ENCODE results near the gene KLC1. TPM values are rescaled to one million over a fixed set of nuclear protein-coding genes. Genes with fewer than 3 reads are reported as not detected.
A peak's percentile ranks its signal among the peaks of the same experiment; 100 is the strongest.

KLC1 gene
- total and polyA plus RNA-seq, 2 of the 8 experiments (the other 6 are each of a cell fraction or from before 2014, with no cell fraction given): 84.6 to 134 TPM

DNA sequence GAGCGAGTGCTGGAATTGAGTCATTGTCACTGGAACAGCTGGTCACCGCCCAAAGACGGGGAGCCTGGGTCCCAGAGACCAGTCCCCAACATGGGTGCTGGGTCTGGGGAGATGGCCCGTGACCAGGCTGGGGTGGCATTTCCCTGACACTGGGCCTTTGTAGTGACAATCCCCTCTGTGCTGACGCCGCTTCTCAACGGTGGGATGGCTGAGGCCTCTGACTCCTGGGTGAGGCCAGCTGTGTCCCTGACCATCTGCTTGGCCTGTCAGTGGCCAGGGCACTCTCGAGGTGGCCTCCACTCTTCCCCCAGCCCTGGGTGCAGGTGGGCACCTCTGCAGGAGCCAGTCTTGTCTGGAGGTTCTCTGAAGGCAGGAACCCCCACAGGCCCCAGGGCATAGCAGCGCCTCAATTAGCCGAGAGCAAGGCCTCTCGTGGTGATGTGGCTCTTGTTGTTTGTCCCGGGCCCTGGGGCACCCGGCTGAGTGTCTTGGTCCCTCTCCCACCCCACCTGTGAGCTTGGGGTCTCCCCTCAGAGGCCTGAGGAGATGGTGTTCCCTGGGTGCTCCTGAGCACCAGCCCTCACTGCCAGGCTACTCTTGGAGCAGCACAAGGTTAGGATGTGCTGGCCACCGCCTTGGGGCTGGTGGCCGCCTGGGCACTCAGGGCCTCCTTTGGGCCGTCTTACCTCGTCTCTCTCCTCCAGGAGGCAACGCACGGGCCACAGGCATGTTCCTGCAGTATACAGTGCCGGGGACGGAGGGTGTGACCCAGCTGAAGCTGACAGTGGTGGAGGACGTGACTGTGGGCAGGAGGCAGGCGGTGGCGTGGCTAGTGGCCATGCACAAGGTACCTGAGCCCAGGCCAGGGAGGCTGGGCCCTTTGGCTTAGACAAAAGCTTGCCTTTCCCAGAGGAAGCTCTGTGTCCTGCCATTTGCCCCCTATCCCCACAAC is 103.2 kb downstream of the KLC1 start:
- Histone ChIP-seq H2BK20ac (ENCODE audit: low read length) (no peak overlapping the region), H3K56ac (replicated peaks; ENCODE audit: insufficient read length, low read depth, low read length) (no peak overlapping the region), H4K8ac (ENCODE audit: extremely low read depth, insufficient read depth, low read length) (peak overlapping the region; percentile 11), H2BK12ac (ENCODE audit: low read depth, low read length) (no peak overlapping the region), H4K20me1 (replicated peaks in 1 of 2; ENCODE audit: control insufficient read depth in 1 of 2, insufficient read depth in 2 of 2, low read length in 2 of 2) (peaks cover 5 to 16% of the 10 kb centered on the region in 2 experiments), H3K36me3 (ENCODE audit: control insufficient read depth in 2 of 4, insufficient read depth in 4 of 4, low read length in 3 of 4) (peaks cover 3 to 21% (median 13%) of the 10 kb centered on the region in 4 experiments; a peak in 6 of 8 replicates), H3K4me3 (ENCODE audit: extremely low read depth in 1 of 4, insufficient read depth in 2 of 4, low read depth in 3 of 4, low read length in 4 of 4) (no peak overlapping the region), H3K18ac (ENCODE audit: extremely low read depth, low read length) (no peak overlapping the region), H2AFZ (ENCODE audit: low read length) (no peak overlapping the region), H3K4ac (replicated peaks; ENCODE audit: insufficient read length, low read depth, low read length) (no peak overlapping the region), H3K14ac (ENCODE audit: insufficient read length) (no peak overlapping the region), H2BK120ac (replicated peaks; ENCODE audit: low read depth, low read length) (no peak overlapping the region), H3K9me3 (ENCODE audit: insufficient read depth in 2 of 2, low read depth in 1 of 2, low read length in 1 of 2) (no peaks in the 10 kb centered on the region), H3K4me1 (replicated peaks in 1 of 4; ENCODE audit: control insufficient read depth in 3 of 4, insufficient read depth in 4 of 4, low read length in 3 of 4) (no peaks in the 10 kb centered on the region; a peak in 1 of 7 replicates), H2AK5ac (ENCODE audit: low read depth, low read length) (no peak overlapping the region), H3K23ac (ENCODE audit: insufficient read length) (no peak overlapping the region), H3K27me3 (replicated peaks in 1 of 4; ENCODE audit: control insufficient read depth in 3 of 4, extremely low read depth in 1 of 4, insufficient read depth in 3 of 4, low read length in 3 of 4) (no peaks in the 10 kb centered on the region), H3K79me1 (ENCODE audit: low read depth, low read length) (no peaks in the 10 kb centered on the region; the same call in 1 of the 2 replicates), H3K9ac (replicated peaks in 1 of 4; ENCODE audit: extremely low read depth in 1 of 4, low read depth in 3 of 4, low read length in 3 of 4) (no peak overlapping the region), H4K91ac (replicated peaks; ENCODE audit: insufficient read length, low read length) (no peak overlapping the region), H4K5ac (ENCODE audit: insufficient read length, low read depth, low read length) (no peak overlapping the region), H3K23me2 (ENCODE audit: low read depth, low read length) (no peaks in the 10 kb centered on the region), H3K27ac (ENCODE audit: low read depth, low read length) (no peak overlapping the region), H2BK5ac (ENCODE audit: low read depth, low read length) (no peak overlapping the region), H3K79me2 (ENCODE audit: control insufficient read depth in 1 of 2, insufficient read depth in 2 of 2, low read length in 2 of 2) (no peaks in the 10 kb centered on the region), H2BK15ac (ENCODE audit: low read length) (no peak overlapping the region), H3K4me2 (ENCODE audit: insufficient read depth in 1 of 2, low read depth in 2 of 2, low read length in 2 of 2) (no peak overlapping the region)
- FAIRE-seq (no peak), DNase-seq (ENCODE audit: low read depth in 1 of 2, low spot score in 2 of 2) (no peak)
- POLR2A ChIA-PET (ENCODE audit: partially characterized antibody): interaction anchor here (0.7 to 1.5 kb wide), 2 partner anchors 14 to 29 kb away, joined by 3 to 7 read pairs; no protein-coding TSS in a partner anchor
- CTCF ChIA-PET (ENCODE audit: partially characterized antibody): interaction anchor here (0.6 to 1.2 kb wide), 3 partner anchors 37 to 1200 kb away, joined by 3 to 5 read pairs (median 3); no protein-coding TSS in a partner anchor
- WGBS, 2 experiments (ENCODE audit: extremely low coverage in 1 of 2, insufficient coverage in 1 of 2, insufficient read length in 1 of 2, insufficient replicate concordance in 2 of 2, low coverage in 1 of 2, low lambda C conversion rate in 2 of 2, missing lambda C conversion rate in 1 of 2): 96% methylated on average over 20 of the region's 24 CpGs; no CpG with 5 or more reads in 1 of the 2 experiments
- TF ChIP-seq BACH1 (IDR thresholded peaks at IDR 0.05; ENCODE audit: low read length) (no peak), BCL11A (IDR thresholded peaks at IDR 0.05; ENCODE audit: low read depth in 2 of 2, low read length in 2 of 2) (no peak), YY1 (IDR thresholded peaks at IDR 0.05; ENCODE audit: low read depth, low read length) (no peak), HDAC6 (IDR thresholded peaks at IDR 0.05; ENCODE audit: low read depth, low read length) (no peak), SUZ12 (IDR thresholded peaks at IDR 0.05; ENCODE audit: low read length) (no peak), GABPA (IDR thresholded peaks at IDR 0.05; ENCODE audit: borderline replicate concordance, insufficient read depth, low read length) (no peak), HDAC2 (IDR thresholded peaks at IDR 0.05; ENCODE audit: borderline replicate concordance in 1 of 2, low read depth in 2 of 2, low read length in 2 of 2) (no peak), CTBP2 (IDR thresholded peaks at IDR 0.05; ENCODE audit: borderline replicate concordance, insufficient read depth, insufficient read length, low read length) (no peak), POLR2A (IDR thresholded peaks at IDR 0.05; ENCODE audit: control extremely low read depth in 1 of 2, low read depth in 2 of 2, low read length in 2 of 2) (no peak), BRCA1 (IDR thresholded peaks at IDR 0.05; ENCODE audit: low read depth, low read length) (no peak)
- TF ChIP-seq, protein P1, sequence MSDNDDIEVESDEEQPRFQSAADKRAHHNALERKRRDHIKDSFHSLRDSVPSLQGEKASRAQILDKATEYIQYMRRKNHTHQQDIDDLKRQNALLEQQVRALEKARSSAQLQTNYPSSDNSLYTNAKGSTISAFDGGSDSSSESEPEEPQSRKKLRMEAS (IDR thresholded peaks at IDR 0.05): no peak
